HCT116 (cell line): Measurements from ENCODE around the gene AGAP2. TPM values are rescaled to one million over a fixed set of nuclear protein-coding genes. Genes with fewer than 3 reads are reported as not detected.

Experiments
- ATAC-seq: fragments of 200-7000 bp; cut with Tn5 transposase; 2 replicates; pipeline ENCODE4 v1.9.1; 2020; ENCODE audit warnings: mild to moderate bottlenecking, moderate library complexity
- BruUV-seq: library from RNA; stranded (reverse); fragments of 400-500 nt; replicated peaks from 2 replicates; lab custom pipeline; 2021; lab: Mats Ljungman, UMichigan
- CTCF ChIA-PET: fragments of 300-600 bp; sonication (Branson Sonifier 250); formaldehyde crosslinking; loops from one replicate; lab custom pipeline; 2021; ENCODE audit warnings: antibody characterized with exemption; lab: Charles Lee
- POLR2A ChIA-PET: fragments of 300-600, 350-600 bp; sonication (Branson Sonifier 250); formaldehyde crosslinking; loops from one replicate; lab custom pipeline; 2021; ENCODE audit warnings: antibody characterized with exemption; lab: Charles Lee
- RAD21 ChIA-PET, 2 experiments: fragments of 300-600 bp; sonication (Branson Sonifier 250); formaldehyde crosslinking; loops; one replicate each; lab custom pipeline; 2023; ENCODE audit warnings: low total read pairs in 2 of 2; ENCODE audit not compliant: uncharacterized antibody in 2 of 2, unreplicated experiment in 2 of 2, low non-redundant PET in 1 of 2; lab: Charles Lee
- DNase-seq: peaks from one replicate; pipeline ENCODE4 v3.0.0-alpha.2; 2010; ENCODE audit warnings: low read depth, low spot score
- H2AFZ ChIP-seq: fragments of 200-600 bp; shearing (Covaris generic), sonication (generic); 2 replicates; pipeline ENCODE4 v1.6.1; 2017; ENCODE audit warnings: low read depth, mixed run types, mixed read lengths, antibody characterized with exemption, low read length; ENCODE audit not compliant: poor library complexity, severe bottlenecking
- H3K27ac ChIP-seq: 2 replicates; pipeline ENCODE4 v1.5.1; 2012; ENCODE audit warnings: low read depth, low read length
- H3K27me3 ChIP-seq: fragments of 200-600 bp; sonication (generic); 2 replicates; pipeline ENCODE4 v1.6.1; 2016; ENCODE audit warnings: mixed run types, low read length, mixed read lengths; ENCODE audit not compliant: insufficient read depth
- H3K36me3 ChIP-seq, 2 experiments: fragments of 200-500 bp in 1 of 2; fragments of 200-600 bp in 1 of 2; sonication (Bioruptor generic) in 1 of 2; sonication (generic) in 1 of 2; 2 replicates each; pipeline versions ENCODE4 v1.5.1 to v1.6.1; 2014 to 2016; ENCODE audit warnings: low read length in 2 of 2, inconsistent platforms in 1 of 2, mixed read lengths in 1 of 2, mixed run types in 1 of 2; ENCODE audit not compliant: insufficient read depth in 2 of 2, control insufficient read depth in 1 of 2
- H3K4me1 ChIP-seq, 2 experiments: fragments of 200-600 bp in 1 of 2; sonication (generic) in 1 of 2; 2 replicates each; pipeline versions ENCODE4 v1.5.1 to v1.6.1; 2012 to 2017; ENCODE audit warnings: low read length in 2 of 2, inconsistent platforms in 1 of 2, mild to moderate bottlenecking in 1 of 2, mixed read lengths in 1 of 2, mixed run types in 1 of 2, moderate library complexity in 1 of 2; ENCODE audit not compliant: insufficient read depth in 2 of 2, control insufficient read depth in 1 of 2
- H3K4me2 ChIP-seq: fragments of 200-600 bp; sonication (generic); 2 replicates; pipeline ENCODE4 v1.6.1; 2017; ENCODE audit warnings: mixed run types, low read length, mixed read lengths
- H3K4me3 ChIP-seq, 2 experiments: fragments of 200-600 bp in 1 of 2; sonication (generic) in 1 of 2; replicated peaks in 1 of 2; 2 replicates each; pipeline ENCODE4 v1.5.1; 2011 to 2016; ENCODE audit warnings: low read length in 2 of 2, control low read depth in 1 of 2, low read depth in 1 of 2, mild to moderate bottlenecking in 1 of 2, mixed read lengths in 1 of 2, mixed run types in 1 of 2
- H3K79me2 ChIP-seq: fragments of 200-600 bp; sonication (generic); 2 replicates; pipeline ENCODE4 v1.6.1; 2017; ENCODE audit warnings: mild to moderate bottlenecking, mixed run types, low read length, moderate library complexity, mixed read lengths; ENCODE audit not compliant: insufficient read depth
- H3K9ac ChIP-seq: fragments of 200-600 bp; sonication (generic); 2 replicates; pipeline ENCODE4 v1.6.1; 2016; ENCODE audit warnings: low read length, mixed read lengths
- H3K9me2 ChIP-seq: fragments of 200-600 bp; sonication (generic), shearing (Covaris generic); 2 replicates; pipeline ENCODE4 v1.6.1; 2017; ENCODE audit warnings: mixed run types, mild to moderate bottlenecking, moderate library complexity; ENCODE audit not compliant: insufficient read depth
- H3K9me3 ChIP-seq, 2 experiments: fragments of 200-500 bp in 1 of 2; fragments of 200-600 bp in 1 of 2; sonication (Bioruptor generic) in 1 of 2; sonication (generic) in 1 of 2; 2 replicates each; pipeline ENCODE4 v1.6.1; 2014 to 2017; ENCODE audit warnings: low read length in 2 of 2, mixed read lengths in 2 of 2, inconsistent platforms in 1 of 2, low read depth in 1 of 2, mild to moderate bottlenecking in 1 of 2, mixed run types in 1 of 2, moderate library complexity in 1 of 2; ENCODE audit not compliant: control insufficient read depth in 1 of 2, insufficient read depth in 1 of 2
- H4K20me1 ChIP-seq: fragments of 200-600 bp; sonication (generic), shearing (Covaris generic); 2 replicates; pipeline ENCODE4 v1.6.1; 2017; ENCODE audit warnings: mixed run types, mild to moderate bottlenecking, moderate library complexity; ENCODE audit not compliant: insufficient read depth
- EZH2phosphoT487 ChIP-seq: fragments of 200-600 bp; IDR thresholded peaks from 2 replicates; pipeline ENCODE4 v1.6.1; 2018; ENCODE audit warnings: antibody characterized with exemption, borderline replicate concordance
- YY1 ChIP-seq: IDR thresholded peaks from 2 replicates; pipeline ENCODE4 v1.6.1; 2011; ENCODE audit warnings: low read length, low read depth, moderate library complexity, mild to moderate bottlenecking; ENCODE audit not compliant: insufficient replicate concordance; ENCODE audit errors: extremely low read depth
- intact Hi-C: fragments of 100-400 bp; cut with micrococcal nuclease; formaldehyde crosslinking; loops from 2 replicates; pipeline ENCODE4 v1.10.0; 2022
- total RNA-seq: library from RNA; stranded (reverse); gene quantifications from one replicate; pipeline ENCODE4 v1.2.1, GENCODE V29; 2021; ENCODE audit not compliant: unreplicated experiment
- TF ChIP-seq, protein P1 (sequence below): IDR thresholded peaks from 2 replicates; pipeline ENCODE4 v1.6.1; 2012

Gene AGAP2
- total RNA-seq, 1 experiment from 2014 or later: 15.8 TPM

DNA sequence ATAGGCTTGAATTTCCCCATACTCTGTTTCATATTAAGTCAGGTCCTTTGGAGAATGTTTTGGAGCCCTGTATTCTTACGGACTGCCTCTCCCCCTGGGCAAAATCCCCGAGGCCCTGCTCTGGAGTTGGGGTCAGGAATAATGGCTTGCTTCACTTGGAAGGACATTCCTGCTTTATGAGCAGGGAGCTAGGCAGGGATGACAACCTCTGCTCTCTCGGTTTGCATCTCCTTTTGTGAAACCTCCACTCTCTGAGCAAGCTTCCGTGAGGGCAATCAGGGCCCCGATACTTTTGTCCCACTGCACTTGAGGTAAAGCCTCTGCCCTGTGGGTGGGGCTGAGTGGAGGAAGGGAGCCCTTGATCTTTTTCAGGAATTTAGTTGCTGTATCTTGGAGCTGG lies 25.3 kb downstream of the AGAP2 start:
- no peak overlapping the region for H3K4me2 ChIP-seq
- ATAC-seq (no peak), DNase-seq (no peak)
- H3K9me3 ChIP-seq: no peaks in the 10 kb centered on the region
- no peaks in the 10 kb centered on the region; the same call in 1 of the 2 replicates for H4K20me1 ChIP-seq
- BruUV-seq: no TSS peak
- no peaks in the 10 kb centered on the region for H3K4me1 ChIP-seq
- intact Hi-C loops: no loop called here
- no peak overlapping the region for H3K27ac ChIP-seq
- TF ChIP-seq EZH2phosphoT487: no peak
- no peaks in the 10 kb centered on the region for H3K9me2 ChIP-seq
- no peak overlapping the region for H3K9ac ChIP-seq
- no peak overlapping the region for H2AFZ ChIP-seq
- no peaks in the 10 kb centered on the region for H3K27me3 ChIP-seq
- RAD21 ChIA-PET: no interaction called here
- H3K36me3 ChIP-seq: peaks cover 3 to 9% of the 10 kb centered on the region in 2 experiments; a peak in 3 of 4 replicates
- CTCF ChIA-PET: no interaction called here
- POLR2A ChIA-PET: no interaction called here
- H3K4me3 ChIP-seq: no peak overlapping the region
- no peaks in the 10 kb centered on the region for H3K79me2 ChIP-seq

DNA sequence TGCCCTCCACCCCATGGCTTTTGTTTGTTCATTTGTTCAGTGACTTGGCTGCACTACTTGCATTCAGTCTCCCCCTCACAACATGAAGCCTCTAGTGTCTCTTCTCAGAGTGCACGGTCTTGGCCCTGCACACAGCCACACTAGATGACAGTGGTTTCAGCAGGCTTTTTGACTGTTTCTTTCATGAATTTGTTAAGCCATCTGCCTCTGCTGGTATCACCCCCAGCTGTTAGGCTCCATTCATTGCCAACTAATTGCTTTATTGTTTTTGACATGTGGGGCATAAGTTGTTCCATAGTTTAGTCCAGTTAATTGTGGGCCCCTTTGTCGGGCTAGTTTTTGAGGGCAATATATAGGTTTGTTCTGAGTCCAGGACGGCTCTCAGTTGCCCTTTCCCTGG lies 25.8 kb downstream of the AGAP2 start:
- no TSS peak for BruUV-seq
- H2AFZ ChIP-seq: no peak overlapping the region
- no peaks in the 10 kb centered on the region for H3K9me3 ChIP-seq
- intact Hi-C loops: no loop called here
- H3K79me2 ChIP-seq: no peaks in the 10 kb centered on the region
- DNase-seq: no peak
- H3K36me3 ChIP-seq: peaks cover under 1 to 5% of the 10 kb centered on the region in 2 experiments; a peak in 2 of 4 replicates
- POLR2A ChIA-PET: no interaction called here
- no peaks in the 10 kb centered on the region for H3K4me1 ChIP-seq
- no peak for TF ChIP-seq YY1
- TF ChIP-seq, protein P1, sequence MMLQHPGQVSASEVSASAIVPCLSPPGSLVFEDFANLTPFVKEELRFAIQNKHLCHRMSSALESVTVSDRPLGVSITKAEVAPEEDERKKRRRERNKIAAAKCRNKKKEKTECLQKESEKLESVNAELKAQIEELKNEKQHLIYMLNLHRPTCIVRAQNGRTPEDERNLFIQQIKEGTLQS: no peak
- TF ChIP-seq, all 23 proteins: peak for 0
- no peak for ATAC-seq
- Histone ChIP-seq H3K9me2 (no peaks in the 10 kb centered on the region), H3K9ac (no peak overlapping the region), H3K27ac (no peak overlapping the region), H3K4me2 (no peak overlapping the region), H3K4me3 (no peak overlapping the region), H3K27me3 (no peaks in the 10 kb centered on the region), H4K20me1 (no peaks in the 10 kb centered on the region; the same call in 1 of the 2 replicates)
- RAD21 ChIA-PET: no interaction called here
- CTCF ChIA-PET: no interaction called here
